Astrocyte of the cerebellum (primary cell): ENCODE data around the gene CACNA1D.

Experiments used
- DNase-seq: peaks from one replicate; pipeline ENCODE4 v3.0.0-alpha.2; 2011; ENCODE audit warnings: low read depth
- H3K4me3 ChIP-seq: 2 replicates; pipeline ENCODE4 v1.5.1; 2011; ENCODE audit warnings: mild to moderate bottlenecking, low read depth, low read length, moderate library complexity
- CTCF ChIP-seq: IDR thresholded peaks from 2 replicates; pipeline ENCODE4 v1.5.1; 2012; ENCODE audit warnings: low read length, low read depth, moderate library complexity, mild to moderate bottlenecking; ENCODE audit errors: missing control alignments
- in situ Hi-C: cut with HindIII; loops from 2 replicates; pipeline ENCODE4 v1.10.0; 2017; ENCODE audit warnings: low sequenced_read_pairs

CACNA1D gene

GRCh38 chr3:53510508-53510907 lies 16.1 kb downstream of the CACNA1D start:
- H3K4me3 ChIP-seq = no peak overlapping the region
- DNase-seq = no peak
- in situ Hi-C loops = no loop called here
- no peak for TF ChIP-seq CTCF

GRCh38 chr3:53511246-53511645 lies 16.8 kb downstream of the CACNA1D start:
- TF ChIP-seq CTCF = no peak
- in situ Hi-C loops = no loop called here
- DNase-seq = no peak
- no peak overlapping the region for H3K4me3 ChIP-seq

- peak; percentile 13 for TF ChIP-seq CTCF
- DNase-seq = no peak
Measured at GRCh38 chr3:53513556-53514190, 19.3 kb downstream of the CACNA1D start.

GRCh38 chr3:53516339-53516738 lies 21.9 kb downstream of the CACNA1D start:
- in situ Hi-C loops = no loop called here
- no peak overlapping the region for H3K4me3 ChIP-seq
- no peak for DNase-seq
- no peak for TF ChIP-seq CTCF

More at GRCh38 chr3:53513556-53514190, 19.3 kb downstream of the CACNA1D start:
- H3K4me3 ChIP-seq = no peak overlapping the region
- in situ Hi-C loops = no loop called here

GRCh38 chr3:53518495-53518981 lies 24.1 kb downstream of the CACNA1D start:
- no peak overlapping the region for H3K4me3 ChIP-seq
- no peak for DNase-seq
- in situ Hi-C loops = no loop called here
- TF ChIP-seq CTCF = no peak

- no peak for TF ChIP-seq CTCF
- no peak overlapping the region for H3K4me3 ChIP-seq
- DNase-seq = no peak
- in situ Hi-C loops = no loop called here
Measured at GRCh38 chr3:53519065-53519709, 24.8 kb downstream of the CACNA1D start.
